ENCODE data around the gene MKRN2.
"Not testable (repeated sequence)": the region's sequence is repeated elsewhere in the genome, so short reads cannot be mapped to it uniquely, and the experiment has no call there.

MKRN2 gene, protein sequence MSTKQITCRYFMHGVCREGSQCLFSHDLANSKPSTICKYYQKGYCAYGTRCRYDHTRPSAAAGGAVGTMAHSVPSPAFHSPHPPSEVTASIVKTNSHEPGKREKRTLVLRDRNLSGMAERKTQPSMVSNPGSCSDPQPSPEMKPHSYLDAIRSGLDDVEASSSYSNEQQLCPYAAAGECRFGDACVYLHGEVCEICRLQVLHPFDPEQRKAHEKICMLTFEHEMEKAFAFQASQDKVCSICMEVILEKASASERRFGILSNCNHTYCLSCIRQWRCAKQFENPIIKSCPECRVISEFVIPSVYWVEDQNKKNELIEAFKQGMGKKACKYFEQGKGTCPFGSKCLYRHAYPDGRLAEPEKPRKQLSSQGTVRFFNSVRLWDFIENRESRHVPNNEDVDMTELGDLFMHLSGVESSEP

DNA sequence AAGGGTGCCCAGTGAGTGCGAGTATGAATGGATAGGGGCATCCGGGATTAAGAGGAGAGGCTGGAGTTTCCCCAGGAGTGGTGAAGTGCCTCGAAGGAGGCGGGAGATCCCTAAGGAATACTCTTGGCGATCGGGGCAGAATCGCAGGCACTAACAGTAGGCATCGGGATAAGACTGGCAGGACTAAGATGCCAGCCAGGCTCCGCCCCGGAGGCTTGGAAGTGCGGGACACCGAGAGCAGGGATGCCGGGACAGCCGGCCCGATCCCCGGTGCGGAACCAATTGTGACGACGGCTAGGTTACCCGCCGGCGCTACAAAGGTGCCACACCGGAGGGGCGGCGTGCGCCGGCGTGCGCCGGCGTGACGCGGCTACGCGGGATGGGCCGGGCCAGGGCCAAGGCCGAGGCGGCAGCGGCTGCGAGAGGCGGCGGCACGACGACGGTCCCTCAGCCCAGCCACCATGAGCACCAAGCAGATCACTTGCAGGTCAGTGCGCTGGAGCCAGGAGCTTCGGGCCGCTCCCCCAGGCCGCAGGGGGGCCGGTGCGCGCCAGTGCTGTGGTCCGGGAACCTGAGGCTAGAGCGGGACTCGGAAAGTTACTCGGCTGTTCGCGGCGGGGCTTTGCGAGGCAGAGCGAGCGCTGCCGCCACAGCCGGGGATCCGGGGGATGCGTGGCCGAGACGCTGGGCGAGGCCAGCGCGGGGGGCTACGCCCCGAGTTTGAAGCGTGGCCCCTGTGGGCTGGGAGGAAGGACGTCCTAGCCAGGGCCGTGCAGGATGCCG is at the start of gene MKRN2:
Gene MKRN2 (plus strand): TSS at position 398 of the 783 bp plus-strand sequence. CDS start 64 bp downstream, at position 462.
- peak; percentile 65 for DNase-seq (ENCODE audit: low read depth, low spot score)

DNA sequence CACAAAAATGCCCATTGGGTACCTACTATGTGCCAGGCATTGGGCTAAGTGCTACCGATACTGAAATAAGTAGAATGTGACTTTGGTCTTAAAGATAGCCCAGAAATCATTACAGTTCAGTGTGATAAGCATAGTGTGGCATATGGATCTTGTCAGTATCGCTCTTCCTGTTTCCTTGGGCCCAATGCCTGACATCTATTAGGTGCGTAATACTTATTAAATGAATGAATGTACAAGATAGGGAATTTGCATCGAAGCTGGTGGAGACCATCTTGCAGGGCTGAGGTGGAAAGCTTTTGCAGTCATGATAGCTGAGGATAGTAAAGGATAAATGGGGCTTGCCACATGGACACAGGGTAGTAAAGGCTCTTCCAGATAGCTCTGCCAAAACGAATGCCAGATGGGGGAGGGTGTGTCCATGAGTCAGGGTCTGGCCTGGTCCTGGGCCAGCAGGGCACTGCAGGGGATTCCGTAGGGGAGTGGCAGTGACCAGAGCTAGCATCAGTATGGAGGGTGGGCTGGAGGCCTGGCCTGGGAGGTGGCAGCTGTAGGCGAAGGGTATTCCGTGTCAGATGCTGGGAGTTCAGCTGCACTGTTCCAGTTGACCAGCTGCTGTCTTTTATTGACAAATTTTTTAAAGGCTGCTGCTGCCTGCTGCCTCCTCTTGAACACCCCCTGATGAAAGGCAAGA is 49.2 kb upstream of the MKRN2 start:
- DNase-seq (ENCODE audit: low read depth, low spot score), result no peak

DNA sequence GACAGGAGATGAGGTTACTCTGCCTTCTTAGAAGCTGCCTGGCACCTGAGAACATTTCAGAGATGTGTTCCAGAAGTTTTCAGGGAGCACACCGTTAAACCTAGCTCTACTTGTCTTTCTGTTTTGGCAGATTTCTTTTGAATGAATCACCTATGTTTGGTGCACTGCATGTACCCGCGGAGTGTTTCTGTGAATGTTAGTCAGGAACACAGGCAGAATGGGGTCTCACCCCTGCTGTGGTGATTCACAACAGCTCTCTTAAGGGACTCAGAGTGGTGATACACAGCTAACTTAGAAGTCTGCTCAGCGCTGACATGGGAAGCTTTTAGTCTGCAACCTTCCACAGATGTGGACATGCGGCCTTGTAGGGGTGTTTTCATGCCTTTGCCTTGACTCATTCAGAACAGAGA is 48.6 kb upstream of the MKRN2 start:
- DNase-seq (ENCODE audit: low read depth, low spot score), result no peak

DNA sequence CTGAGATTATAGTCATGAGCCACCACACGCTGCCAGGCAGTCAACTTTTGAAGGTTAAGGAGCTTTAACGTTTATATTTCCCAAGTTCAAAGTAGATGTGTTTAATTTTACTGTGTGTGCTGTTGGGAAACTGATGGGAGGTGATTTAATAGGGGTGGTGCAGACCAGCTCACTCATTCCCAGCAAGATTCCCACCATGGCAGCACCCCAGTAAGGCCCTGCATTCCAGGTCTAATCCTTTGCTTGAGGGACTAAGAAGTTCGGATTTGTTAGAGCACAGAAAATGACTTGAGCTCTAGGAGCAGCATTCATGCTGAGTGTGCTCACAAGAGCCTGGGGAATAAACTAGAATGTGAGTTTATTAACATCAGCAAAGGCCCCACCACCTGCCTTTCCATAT is 47.4 kb upstream of the MKRN2 start:
- no peak for DNase-seq (ENCODE audit: low read depth, low spot score)

DNA sequence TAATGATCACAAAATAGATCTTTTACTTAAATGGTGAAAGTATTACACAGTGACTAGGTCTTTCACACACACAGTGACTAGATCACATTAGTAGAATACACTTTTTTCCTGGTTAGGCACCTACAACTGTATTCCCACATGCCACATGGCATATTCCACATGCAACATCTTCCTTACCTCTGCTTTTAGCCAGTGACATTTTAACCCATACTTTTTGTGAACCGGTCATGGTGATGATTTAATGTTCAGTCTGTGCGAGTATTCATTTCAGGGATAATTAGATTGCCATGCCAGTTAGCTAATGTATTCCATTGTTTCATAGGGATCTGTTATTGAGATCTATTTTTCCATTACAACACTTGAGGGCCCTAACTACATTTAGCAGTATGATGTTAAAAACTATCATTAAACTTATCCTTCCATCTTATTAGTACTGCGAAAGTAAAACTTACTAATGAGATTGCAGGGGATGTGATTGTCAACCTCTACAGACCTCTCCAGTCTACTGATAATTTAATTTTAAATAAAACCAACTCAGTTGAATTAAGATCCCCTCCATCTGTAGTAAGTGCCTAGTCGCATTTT is 44.3 kb upstream of the MKRN2 start:
- no peak for DNase-seq (ENCODE audit: low read depth, low spot score)

DNA sequence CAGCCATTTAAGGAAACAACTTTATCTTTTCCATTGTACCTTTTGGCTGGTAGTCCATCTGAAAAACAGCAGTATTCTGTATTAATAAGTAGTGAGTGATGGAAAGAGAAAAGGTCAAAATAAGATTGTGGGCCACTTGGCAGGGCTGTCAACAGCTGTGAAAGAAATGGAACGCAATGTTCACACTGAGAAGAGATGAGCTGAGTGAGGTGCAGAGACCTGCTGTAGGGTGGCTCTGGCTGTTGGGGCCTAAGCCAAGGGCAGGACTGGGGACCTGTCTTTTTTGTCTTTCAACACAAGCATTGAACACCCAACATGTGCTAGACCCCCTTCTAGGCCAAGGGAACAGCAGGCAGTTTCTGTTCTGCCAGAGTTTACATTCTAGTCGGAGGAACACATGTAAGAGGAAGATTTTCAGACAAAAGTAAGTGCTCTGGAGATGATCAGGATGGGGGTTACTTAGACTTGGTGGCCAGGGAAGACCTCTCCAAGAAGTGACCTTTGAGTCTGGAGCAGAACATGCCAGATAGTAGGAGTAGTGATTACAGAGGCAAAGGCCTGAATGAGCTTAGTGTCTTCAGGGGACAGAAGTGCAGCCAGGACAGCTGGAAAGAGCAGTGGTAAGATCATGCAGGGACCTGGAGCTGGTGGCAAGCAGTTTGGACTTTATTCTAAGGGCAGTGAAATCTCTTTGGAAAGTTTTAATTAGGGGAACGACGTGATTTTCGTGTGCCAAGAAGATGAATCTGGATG is 43.0 kb upstream of the MKRN2 start:
- no peak for DNase-seq (ENCODE audit: low read depth, low spot score)

DNA sequence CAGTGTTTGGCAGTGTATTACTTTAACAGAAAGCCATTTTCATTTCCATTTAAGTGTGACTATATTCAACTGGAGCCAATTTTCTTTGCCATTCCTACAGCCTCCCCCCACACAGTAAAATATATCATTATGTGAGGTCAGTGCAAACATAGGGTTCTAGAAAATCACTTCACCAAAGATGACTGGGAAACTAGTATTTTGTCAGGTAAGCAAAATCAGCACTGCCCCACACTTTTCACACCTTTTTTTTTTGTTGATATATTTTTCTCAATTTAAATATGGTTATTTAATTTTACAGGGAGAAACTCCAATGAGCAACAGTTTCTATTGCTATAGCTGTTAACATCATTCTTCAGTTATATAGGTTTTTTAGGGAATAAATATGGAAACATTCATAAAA is 41.3 kb upstream of the MKRN2 start:
- DNase-seq (ENCODE audit: low read depth, low spot score), result no peak

DNA sequence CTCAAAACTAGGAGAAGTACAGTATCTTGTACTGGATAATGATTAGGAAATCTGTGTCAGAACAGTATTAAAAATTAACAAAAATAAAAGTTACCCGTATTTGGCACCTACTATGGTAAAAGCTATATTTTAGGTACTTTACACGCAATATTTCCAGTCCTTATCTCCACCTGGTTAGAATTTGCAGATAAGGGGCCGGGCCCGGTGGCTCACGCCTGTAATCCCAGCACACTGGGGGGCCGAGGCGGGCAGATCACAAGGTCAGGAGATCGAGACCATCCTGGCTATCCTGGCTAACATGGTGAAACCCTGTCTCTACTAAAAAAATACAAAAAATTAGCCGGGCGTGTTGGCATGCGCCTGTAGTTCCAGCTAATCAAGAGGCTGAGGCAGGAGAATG is 40.0 kb upstream of the MKRN2 start:
- DNase-seq (ENCODE audit: low read depth, low spot score), result no peak

DNA sequence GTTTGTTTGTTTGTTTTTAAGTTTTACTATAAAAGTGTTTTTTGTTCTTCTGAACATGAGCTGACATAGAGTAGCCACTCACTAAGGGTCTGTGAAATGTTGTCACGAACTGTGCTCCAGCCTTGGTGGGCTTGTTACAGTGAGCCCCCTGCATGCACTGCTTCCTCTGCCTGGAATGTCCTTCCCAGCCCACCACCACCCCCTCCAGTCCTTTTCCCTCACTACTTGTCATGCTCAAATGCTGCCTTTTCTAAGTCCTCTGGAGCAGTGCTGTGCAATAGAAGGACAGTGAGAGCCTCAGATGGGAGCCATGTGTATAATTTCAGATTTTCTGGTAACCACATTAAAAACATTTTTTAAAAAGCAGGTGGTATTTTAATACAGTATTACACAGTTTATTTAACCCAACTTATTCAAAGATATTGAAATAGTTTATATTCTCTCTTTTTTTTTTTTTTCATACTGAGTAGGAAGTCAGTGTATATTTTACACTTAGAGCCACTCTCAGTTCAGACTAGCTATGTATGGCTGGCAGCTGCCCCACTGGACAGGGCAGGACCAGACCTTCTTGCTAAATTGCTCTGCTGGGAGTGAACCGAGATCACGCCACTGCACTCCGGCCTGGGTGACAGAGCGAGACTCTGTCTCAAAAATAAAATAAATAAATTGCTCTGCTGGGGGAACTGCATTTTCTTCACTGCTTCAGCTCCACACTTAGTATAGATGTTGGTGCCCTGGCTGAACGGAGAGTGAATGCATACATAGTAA is 38.4 kb upstream of the MKRN2 start:
- DNase-seq (ENCODE audit: low read depth, low spot score), result no peak

DNA sequence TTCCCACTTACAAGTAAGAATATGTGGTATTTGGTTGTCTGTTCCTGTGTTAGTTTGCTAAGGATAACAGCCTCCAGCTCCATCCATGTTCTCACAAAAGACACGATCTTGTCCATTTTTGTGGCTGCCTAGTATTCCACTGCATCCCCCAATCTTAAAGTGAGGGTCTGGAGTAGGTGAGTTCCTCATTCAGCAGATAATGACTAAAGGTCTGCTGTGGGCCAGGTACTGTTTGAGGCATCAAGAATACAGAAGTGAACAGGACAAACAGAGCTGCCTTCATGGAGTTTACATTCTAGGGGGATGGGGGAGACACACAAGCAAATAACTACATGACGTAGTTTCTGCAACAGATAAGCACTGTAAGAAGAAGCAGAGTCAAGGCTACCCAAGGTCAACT is 35.9 kb upstream of the MKRN2 start:
- no peak for DNase-seq (ENCODE audit: low read depth, low spot score)

DNA sequence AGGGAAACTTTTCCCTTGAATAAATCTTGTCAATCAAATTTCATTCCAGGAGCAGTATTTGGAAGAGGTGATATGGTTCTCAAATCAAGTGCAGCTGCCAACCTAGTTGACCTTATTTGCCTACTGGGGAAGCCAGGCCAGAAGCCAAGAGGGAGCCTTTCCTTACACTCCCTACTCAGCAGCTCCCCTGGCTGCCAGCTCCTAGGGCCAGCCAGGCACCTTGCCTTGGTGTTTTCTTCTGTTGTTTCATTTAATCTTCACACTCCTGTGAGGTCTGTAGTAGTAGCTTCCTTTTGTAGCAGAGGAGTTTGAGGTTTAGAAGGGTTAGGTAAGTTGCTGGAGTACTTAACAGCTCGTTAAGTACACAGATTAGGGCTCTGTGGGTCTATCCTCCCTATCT is 34.2 kb upstream of the MKRN2 start:
- DNase-seq (ENCODE audit: low read depth, low spot score), result no peak

DNA sequence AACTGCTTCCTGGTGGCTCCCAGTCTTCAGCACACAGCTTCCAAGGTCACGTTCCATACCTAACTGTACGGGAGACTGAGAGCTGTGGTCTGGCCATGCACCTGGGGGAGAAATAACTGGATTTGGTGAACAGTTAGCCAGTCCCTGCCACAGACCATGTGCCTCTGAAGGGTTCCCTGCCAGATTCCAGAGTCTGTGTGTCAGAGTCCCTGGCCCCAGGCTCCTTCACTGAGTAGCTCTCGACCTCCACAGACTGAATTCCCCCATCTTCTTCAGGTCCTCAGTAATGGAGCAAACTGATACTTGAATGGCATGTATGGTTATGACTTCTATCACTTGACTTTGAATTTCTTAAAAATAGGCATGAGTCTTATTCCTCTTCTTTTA is 29.1 kb upstream of the MKRN2 start:
- no peak for DNase-seq (ENCODE audit: low read depth, low spot score)

DNA sequence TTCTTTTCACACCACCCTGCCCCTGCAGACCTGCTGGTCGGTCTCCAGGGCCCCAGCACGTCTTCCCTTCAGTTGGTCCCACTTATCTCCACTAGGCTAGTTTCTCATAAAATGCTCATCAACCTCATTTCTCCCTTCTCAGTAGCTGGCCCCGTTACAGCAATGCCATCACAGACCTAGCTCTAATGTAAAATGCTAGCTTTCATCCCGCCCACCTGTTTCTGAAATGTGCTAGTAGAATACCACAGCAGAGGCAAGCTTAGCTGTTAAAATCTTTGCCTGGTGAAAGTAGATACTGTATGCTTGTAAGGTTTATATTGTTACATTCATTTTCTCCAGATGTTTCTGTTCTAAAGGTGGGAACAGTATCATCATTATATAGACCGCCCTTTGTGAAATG is 24.7 kb upstream of the MKRN2 start:
- no peak for DNase-seq (ENCODE audit: low read depth, low spot score)

DNA sequence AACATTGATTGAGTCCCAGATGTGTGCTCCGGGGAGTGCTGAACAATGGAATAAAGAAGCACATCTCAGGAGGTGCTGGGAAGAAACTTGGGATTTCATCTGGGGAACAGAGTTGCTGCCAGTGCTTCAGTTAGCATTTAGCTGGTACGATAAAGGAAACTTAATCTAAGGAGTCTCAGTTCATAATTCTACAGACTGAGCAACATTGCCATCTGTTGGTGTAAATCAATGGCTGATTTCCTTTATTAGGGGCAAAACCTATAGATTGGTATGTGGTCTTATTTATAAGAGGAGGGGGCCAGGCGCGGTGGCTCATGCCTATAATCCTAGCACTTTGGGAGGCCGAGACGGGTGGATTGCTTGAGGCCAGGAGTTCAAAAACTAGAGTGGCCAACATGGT is 20.5 kb upstream of the MKRN2 start:
- no peak for DNase-seq (ENCODE audit: low read depth, low spot score)

DNA sequence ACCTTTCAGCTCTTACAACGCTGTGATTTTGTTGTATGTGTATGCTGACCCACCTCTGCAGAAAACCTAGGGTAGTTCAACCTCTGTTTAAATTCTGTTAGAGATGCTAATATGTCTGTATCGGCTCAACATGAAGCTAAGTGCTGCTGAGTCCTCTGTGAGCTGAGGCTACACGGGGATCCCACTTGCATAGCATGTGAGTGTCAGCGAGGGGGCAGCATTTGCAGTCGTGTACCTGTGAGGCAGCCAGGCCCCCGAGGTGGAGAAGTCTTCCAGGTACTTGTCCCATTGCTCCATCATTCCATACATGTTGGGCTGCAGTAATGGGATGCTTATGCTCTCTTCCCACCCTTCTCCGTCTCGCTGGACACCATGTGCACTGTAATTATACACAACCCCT is 15.3 kb upstream of the MKRN2 start:
- DNase-seq (ENCODE audit: low read depth, low spot score), result no peak

DNA sequence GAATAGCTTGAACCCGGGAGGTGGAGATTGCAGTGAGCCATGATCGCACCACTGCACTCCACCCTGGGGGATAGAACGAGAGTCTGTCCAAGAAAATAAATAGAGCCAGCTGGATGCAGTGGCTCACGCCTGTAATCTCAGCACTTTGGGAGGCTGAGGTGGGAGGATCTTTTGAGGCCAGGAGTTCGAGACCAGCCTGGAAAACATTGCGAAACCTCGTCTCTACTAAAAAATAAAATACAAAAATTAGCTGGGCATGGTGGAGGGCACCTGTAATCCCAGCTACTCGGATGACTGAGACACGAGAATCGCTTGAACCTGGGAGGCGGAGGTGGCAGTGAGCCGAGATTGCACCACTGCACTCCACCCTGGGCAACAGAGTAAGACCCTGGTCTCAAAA is 13.4 kb upstream of the MKRN2 start:
- not testable (repeated sequence) for DNase-seq (ENCODE audit: low read depth, low spot score)

DNA sequence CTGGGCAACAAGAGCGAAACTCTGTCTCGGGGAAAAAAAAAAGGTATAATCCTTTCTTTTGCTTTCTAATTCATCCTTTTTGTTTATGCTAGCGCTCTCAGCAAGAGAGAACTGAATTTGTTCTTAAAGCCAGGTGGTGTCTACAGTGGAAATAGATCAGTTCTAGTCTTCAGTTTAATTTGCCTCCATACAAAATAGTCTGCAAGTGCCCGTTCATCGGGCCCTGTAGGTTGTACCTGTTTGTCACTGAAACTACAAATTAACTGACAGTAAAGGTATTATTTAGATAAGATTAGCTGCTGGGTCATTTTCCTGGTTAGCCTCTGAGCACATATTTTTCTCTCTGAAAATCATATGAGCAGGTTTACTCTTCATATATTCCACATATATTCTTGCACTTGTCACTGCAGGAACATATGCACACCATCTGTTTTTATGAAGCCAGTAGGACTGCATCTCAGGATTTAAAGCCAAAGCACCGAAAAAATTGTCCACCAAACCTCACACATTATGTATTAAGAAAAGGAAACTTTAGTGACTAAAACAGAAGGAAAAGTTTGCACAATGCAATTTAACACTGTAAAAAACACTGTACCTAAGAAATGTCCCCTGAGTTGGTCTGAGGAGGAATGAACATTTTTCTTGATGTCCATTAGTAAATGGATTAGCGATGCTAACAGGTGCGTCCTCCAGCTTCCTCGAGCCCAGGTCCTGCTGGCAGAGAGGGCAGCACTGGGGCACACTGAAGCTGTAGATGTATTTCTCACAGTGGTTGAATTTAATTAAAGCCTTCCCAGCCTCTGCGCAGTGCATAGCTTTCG is 12.0 kb upstream of the MKRN2 start:
- DNase-seq (ENCODE audit: low read depth, low spot score), result no peak

DNA sequence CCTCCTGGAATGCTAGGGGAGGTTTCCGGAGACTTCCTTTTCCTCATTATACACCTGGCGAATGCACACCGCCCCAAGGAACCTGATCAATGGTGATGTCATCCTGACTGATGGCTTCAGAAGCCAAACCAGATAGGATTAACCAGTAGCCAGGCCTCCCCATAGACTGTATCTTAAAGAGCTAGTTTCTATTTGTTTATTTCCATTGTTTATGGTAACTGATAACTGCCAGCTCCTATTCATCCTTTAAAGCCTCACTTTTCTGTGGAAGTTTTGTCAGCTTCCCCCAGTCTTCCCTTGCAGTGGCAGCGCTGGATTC is 11.5 kb upstream of the MKRN2 start, which contains the start of gene MKRN2OS:
Gene MKRN2OS (minus strand): TSS at position 27 of the 319 bp plus-strand sequence. CDS start 35 bp downstream, outside the sequence.
- no peak for DNase-seq (ENCODE audit: low read depth, low spot score)

DNA sequence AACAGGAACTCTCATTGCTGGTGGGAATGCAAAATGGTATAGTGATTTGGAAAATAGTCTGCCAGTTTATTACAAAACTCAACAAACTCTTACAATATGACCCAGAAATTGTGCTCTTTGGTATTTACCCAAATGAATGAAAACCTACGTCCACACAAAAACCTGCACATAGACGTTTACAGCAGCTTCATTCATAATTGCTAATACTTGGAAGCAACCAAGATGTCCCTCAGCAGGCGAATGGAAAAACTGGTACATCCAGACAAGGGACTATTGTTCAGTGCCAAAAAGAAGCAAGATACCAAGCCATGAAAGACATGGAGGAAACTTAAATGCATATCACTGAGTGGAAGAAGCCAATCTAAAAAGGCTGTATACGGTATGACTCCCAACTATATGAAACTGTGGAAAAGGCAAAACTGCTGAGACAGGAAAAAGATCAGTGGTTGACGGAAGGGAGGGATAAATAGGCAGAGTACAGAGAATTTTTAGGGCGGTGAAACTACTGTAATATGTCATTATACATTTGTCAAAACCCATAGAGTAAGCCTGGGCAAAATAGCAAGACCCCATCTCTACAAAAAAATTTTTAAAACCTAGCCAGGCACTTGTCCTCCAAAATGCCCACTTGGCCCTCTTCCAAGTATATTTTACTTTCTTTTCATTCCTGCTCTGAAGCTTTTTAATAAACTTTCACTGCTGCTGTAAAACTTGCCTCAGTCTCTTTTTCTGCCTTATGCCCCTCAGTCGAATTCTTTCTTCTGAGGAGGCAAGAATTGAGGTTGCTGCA is 6.7 kb upstream of the MKRN2 start:
- no peak for DNase-seq (ENCODE audit: low read depth, low spot score)
